SK-N-SH treated with all-trans-retinoic acid at 6 μM for 48 hours (cell line): Measurements from ENCODE around the gene ABHD2.
A peak's percentile ranks its signal among the peaks of the same experiment; 100 is the strongest.

Source experiments
- ATAC-seq: fragments of 200-7000 bp; cut with Tn5 transposase; 3 replicates; pipeline ENCODE4 v1.9.1; 2020; ENCODE audit warnings: mild to moderate bottlenecking, moderate library complexity
- ARNTL ChIP-seq: fragments of 450-650 bp; formaldehyde crosslinking; IDR thresholded peaks from 2 replicates; pipeline ENCODE4 v1.5.0; 2020; ENCODE audit warnings: low read depth, mild to moderate bottlenecking, moderate library complexity, borderline replicate concordance
- BACH2 ChIP-seq: fragments of 250-450 bp; sonication (Bioruptor Pico); IDR thresholded peaks from 2 replicates; pipeline ENCODE4 v1.9.0; 2021; ENCODE audit warnings: mild to moderate bottlenecking, borderline replicate concordance
- CSDC2 ChIP-seq: fragments of 250-450 bp; sonication (Bioruptor Pico); IDR thresholded peaks from 2 replicates; pipeline ENCODE4 v1.5.0; 2020; ENCODE audit warnings: mild to moderate bottlenecking, moderate library complexity
- ESRRG ChIP-seq: fragments of 250-450 bp; sonication (Bioruptor Pico); IDR thresholded peaks from 2 replicates; pipeline ENCODE4 v1.6.1; 2021; ENCODE audit warnings: mild to moderate bottlenecking
- GLIS3 ChIP-seq: fragments of 250-450 bp; sonication (Bioruptor Pico); IDR thresholded peaks from 2 replicates; pipeline ENCODE4 v1.5.0; 2020; ENCODE audit warnings: mild to moderate bottlenecking, moderate library complexity
- ISL1 ChIP-seq: fragments of 250-450 bp; sonication (Bioruptor Pico); IDR thresholded peaks from 2 replicates; pipeline ENCODE4 v2.1.2; 2022; ENCODE audit warnings: mild to moderate bottlenecking, moderate library complexity
- OSR1 ChIP-seq: fragments of 250-450 bp; sonication (Bioruptor Pico); IDR thresholded peaks from 2 replicates; pipeline ENCODE4 v1.8.0; 2022; ENCODE audit warnings: moderate library complexity, mild to moderate bottlenecking, inconsistent platforms
- PPARA ChIP-seq: fragments of 250-450 bp; sonication (Bioruptor Pico); IDR thresholded peaks from 2 replicates; pipeline ENCODE4 v1.5.0; 2020; ENCODE audit warnings: mild to moderate bottlenecking, borderline replicate concordance
- RARB ChIP-seq: fragments of 250-450 bp; sonication (Bioruptor Pico); IDR thresholded peaks from 2 replicates; pipeline ENCODE4 v1.8.0; 2021; ENCODE audit warnings: mild to moderate bottlenecking, moderate library complexity
- SNAI2 ChIP-seq: fragments of 250-450 bp; sonication (Bioruptor Pico); IDR thresholded peaks from 2 replicates; pipeline ENCODE4 v1.5.0; 2020; ENCODE audit warnings: mild to moderate bottlenecking, moderate library complexity
- TCF4 ChIP-seq: fragments of 250-450 bp; sonication (Bioruptor Pico); IDR thresholded peaks from 2 replicates; pipeline ENCODE4 v1.8.0; 2021; ENCODE audit warnings: mild to moderate bottlenecking, moderate library complexity, borderline replicate concordance
- TOX ChIP-seq: fragments of 250-450 bp; sonication (Bioruptor Pico); IDR thresholded peaks from 2 replicates; pipeline ENCODE4 v1.8.0; 2021; ENCODE audit warnings: mild to moderate bottlenecking, moderate library complexity, borderline replicate concordance
- ZC3H10 ChIP-seq: fragments of 250-450 bp; sonication (Bioruptor Pico); IDR thresholded peaks from 2 replicates; pipeline ENCODE4 v1.5.1; 2021; ENCODE audit warnings: mild to moderate bottlenecking, moderate library complexity
- ZFP3 ChIP-seq: fragments of 250-450 bp; sonication (Bioruptor Pico); IDR thresholded peaks from 2 replicates; pipeline ENCODE4 v1.5.0; 2020; ENCODE audit warnings: mild to moderate bottlenecking, moderate library complexity
- ZFP30 ChIP-seq: fragments of 450-650 bp; formaldehyde crosslinking; IDR thresholded peaks from 2 replicates; pipeline ENCODE4 v1.5.0; 2022; ENCODE audit warnings: mild to moderate bottlenecking, moderate library complexity
- ZNF565 ChIP-seq: fragments of 450-650 bp; formaldehyde crosslinking; conservative IDR thresholded peaks from 2 replicates; pipeline ENCODE4 v1.5.0; 2020; ENCODE audit warnings: low read depth, mild to moderate bottlenecking, moderate library complexity
- ZNF70 ChIP-seq: fragments of 450-650 bp; formaldehyde crosslinking; IDR thresholded peaks from 2 replicates; pipeline ENCODE4 v1.5.0; 2020; ENCODE audit warnings: mild to moderate bottlenecking, moderate library complexity
- ZNF8 ChIP-seq: fragments of 450-650 bp; formaldehyde crosslinking; IDR thresholded peaks from 2 replicates; pipeline ENCODE4 v1.5.0; 2020; ENCODE audit warnings: mild to moderate bottlenecking, moderate library complexity
- TF ChIP-seq, protein P1 (sequence below): fragments of 250-450 bp; sonication (Bioruptor Pico); IDR thresholded peaks from 2 replicates; pipeline ENCODE4 v1.5.0; 2020; ENCODE audit warnings: mild to moderate bottlenecking, moderate library complexity
- TF ChIP-seq, protein P2 (sequence below): fragments of 250-450 bp; sonication (Bioruptor Pico); IDR thresholded peaks from 2 replicates; pipeline ENCODE4 v1.8.0; 2021; ENCODE audit warnings: low read depth, mild to moderate bottlenecking, moderate library complexity, borderline replicate concordance
- TF ChIP-seq, protein P3 (sequence below): fragments of 250-450 bp; sonication (Bioruptor Pico); IDR thresholded peaks from 2 replicates; pipeline ENCODE4 v1.5.1; 2021; ENCODE audit warnings: mild to moderate bottlenecking, moderate library complexity
- TF ChIP-seq, protein P4 (sequence below): fragments of 250-450 bp; sonication (Bioruptor Pico); IDR thresholded peaks from 2 replicates; pipeline ENCODE4 v1.8.0; 2020; ENCODE audit warnings: mild to moderate bottlenecking, moderate library complexity, borderline replicate concordance

The ABHD2 gene

DNA sequence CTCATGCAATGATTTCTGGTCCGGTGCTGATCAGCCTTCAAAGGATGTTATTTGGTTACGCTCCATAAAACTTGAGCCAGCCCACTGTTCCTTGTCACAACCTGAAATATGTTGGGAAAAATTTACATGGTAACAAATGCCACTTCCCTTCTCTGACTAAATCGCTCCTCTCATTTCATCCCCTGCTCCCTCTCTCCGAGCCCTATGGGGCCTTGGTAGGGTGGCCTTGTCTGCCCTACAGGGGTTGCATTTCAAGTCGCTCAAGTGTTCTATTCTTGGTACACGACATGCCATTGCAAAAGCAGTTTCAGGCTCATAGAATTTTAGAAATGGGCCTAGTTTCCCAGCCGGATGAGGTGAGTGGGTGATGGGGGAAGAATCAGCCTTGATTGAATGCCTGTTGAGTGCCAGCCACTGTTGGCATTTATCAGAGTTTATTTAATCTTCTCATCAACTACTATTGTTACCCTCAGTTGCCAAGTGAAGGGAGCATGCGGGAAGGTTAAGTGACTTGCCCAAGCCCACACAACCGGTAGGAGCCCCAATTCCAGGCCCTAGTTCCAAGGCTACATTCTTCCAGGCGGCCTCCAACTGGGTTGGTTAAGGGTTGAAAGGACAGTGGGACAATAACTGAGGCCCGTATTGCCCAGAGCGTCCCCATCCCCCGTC, 961 bp upstream of the ABHD2 start:
- TF ChIP-seq ARNTL (CRISPR knock-in tag) (no peak), ZFP30 (CRISPR knock-in tag) (no peak), ZNF565 (CRISPR knock-in tag) (no peak), SNAI2 (CRISPR knock-in tag) (no peak), TCF4 (CRISPR knock-in tag) (no peak), ZNF70 (CRISPR knock-in tag) (no peak), TOX (no peak), BACH2 (CRISPR knock-in tag) (no peak), OSR1 (CRISPR knock-in tag) (no peak), ZFP3 (no peak)
- TF ChIP-seq, protein P1, sequence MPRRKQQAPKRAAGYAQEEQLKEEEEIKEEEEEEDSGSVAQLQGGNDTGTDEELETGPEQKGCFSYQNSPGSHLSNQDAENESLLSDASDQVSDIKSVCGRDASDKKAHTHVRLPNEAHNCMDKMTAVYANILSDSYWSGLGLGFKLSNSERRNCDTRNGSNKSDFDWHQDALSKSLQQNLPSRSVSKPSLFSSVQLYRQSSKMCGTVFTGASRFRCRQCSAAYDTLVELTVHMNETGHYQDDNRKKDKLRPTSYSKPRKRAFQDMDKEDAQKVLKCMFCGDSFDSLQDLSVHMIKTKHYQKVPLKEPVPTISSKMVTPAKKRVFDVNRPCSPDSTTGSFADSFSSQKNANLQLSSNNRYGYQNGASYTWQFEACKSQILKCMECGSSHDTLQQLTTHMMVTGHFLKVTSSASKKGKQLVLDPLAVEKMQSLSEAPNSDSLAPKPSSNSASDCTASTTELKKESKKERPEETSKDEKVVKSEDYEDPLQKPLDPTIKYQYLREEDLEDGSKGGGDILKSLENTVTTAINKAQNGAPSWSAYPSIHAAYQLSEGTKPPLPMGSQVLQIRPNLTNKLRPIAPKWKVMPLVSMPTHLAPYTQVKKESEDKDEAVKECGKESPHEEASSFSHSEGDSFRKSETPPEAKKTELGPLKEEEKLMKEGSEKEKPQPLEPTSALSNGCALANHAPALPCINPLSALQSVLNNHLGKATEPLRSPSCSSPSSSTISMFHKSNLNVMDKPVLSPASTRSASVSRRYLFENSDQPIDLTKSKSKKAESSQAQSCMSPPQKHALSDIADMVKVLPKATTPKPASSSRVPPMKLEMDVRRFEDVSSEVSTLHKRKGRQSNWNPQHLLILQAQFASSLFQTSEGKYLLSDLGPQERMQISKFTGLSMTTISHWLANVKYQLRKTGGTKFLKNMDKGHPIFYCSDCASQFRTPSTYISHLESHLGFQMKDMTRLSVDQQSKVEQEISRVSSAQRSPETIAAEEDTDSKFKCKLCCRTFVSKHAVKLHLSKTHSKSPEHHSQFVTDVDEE = no peak
- TF ChIP-seq, protein P2, sequence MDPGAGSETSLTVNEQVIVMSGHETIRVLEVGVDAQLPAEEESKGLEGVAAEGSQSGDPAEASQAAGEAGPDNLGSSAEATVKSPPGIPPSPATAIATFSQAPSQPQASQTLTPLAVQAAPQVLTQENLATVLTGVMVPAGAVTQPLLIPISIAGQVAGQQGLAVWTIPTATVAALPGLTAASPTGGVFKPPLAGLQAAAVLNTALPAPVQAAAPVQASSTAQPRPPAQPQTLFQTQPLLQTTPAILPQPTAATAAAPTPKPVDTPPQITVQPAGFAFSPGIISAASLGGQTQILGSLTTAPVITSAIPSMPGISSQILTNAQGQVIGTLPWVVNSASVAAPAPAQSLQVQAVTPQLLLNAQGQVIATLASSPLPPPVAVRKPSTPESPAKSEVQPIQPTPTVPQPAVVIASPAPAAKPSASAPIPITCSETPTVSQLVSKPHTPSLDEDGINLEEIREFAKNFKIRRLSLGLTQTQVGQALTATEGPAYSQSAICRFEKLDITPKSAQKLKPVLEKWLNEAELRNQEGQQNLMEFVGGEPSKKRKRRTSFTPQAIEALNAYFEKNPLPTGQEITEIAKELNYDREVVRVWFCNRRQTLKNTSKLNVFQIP (CRISPR knock-in tag) = no peak
- TF ChIP-seq, protein P3, sequence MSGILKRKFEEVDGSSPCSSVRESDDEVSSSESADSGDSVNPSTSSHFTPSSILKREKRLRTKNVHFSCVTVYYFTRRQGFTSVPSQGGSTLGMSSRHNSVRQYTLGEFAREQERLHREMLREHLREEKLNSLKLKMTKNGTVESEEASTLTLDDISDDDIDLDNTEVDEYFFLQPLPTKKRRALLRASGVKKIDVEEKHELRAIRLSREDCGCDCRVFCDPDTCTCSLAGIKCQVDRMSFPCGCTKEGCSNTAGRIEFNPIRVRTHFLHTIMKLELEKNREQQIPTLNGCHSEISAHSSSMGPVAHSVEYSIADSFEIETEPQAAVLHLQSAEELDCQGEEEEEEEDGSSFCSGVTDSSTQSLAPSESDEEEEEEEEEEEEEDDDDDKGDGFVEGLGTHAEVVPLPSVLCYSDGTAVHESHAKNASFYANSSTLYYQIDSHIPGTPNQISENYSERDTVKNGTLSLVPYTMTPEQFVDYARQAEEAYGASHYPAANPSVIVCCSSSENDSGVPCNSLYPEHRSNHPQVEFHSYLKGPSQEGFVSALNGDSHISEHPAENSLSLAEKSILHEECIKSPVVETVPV (CRISPR knock-in tag) = no peak
- no peak for ATAC-seq

DNA sequence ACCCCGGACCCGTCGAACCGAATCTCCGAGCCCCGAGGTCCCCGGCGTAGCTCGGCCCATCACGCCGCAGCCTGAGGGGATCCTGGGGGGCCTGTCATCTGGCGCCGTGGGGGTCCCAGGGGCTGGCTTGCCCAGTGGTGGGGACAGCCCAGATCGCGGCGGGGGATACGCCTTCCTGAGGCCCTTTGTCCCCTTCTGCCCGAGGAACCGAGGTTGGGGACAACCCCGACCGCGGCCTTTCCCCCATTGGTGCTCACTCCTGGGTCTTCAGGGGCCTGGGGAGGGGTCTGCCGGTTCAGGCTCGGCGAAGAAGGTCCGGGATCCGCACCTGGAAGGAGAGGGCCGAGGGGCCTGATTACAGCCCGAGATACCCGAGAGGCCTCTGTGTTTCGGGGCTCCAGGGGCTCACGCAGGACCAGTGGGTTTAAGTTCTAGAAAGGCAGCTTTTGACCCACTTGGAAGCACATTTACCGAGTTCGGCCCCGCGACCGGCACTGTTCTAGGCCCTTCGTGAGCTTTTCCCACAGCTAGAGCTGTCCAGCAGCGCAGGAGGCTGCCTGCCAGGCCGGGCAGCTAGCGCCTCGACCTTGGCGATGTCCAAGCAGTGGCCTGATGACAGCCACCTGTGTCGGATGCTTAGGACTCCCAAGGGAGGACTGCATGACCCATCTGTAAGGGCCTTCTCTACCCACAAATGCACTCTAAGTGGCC, 504 bp downstream of the ABHD2 start:
- no peak; the same call in 2 of the 3 replicates for ATAC-seq
- TF ChIP-seq ZFP3 = peak; percentile 13; the same call in 1 of the 2 replicates
- no peak for TF ChIP-seq ZFP30 (CRISPR knock-in tag)
- TF ChIP-seq ESRRG (CRISPR knock-in tag) = no peak
- TF ChIP-seq TOX = no peak
- TF ChIP-seq TCF4 (CRISPR knock-in tag) = no peak

DNA sequence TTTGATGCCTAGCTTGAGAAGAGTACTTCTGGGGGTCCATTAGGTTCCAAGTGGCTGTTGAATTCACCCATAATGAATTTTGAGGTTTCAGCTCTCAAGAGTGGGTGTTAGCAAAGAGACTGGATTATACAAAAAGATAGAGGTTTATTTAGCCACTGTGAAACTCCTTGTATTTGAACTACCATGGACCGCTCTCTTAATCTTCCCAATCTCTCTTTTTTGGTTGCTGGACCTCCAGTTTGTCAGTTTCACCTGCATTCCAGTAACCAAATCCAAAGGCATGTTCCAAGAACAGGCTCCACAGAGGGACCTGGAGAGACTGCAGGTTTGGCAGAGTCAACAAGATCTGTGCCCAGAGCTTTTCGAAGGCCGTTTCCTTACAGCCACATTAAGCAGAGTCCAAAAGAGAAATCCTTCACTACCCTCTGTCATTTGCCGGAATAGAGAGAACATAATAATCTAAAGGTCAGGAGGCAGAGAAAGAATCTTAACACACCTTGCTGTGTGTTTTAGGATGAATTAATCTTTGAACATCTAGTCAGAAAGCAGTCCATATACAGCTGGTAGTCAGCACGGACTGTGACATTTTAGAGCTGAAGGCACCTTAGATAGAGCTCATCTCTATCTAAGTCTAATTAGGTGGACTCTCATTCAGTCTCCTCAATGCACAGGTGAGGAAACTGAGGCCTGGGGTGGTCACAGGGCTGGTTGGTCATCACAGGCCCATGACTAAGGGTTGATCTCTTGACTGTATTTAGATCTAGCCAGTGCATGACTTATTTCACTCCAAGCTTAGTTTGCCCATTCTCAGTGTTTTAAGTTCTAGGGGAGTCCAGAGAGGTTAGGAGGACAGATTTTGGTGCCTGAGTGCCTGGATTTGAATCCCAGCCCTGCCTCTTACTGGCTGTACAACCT, 1.3 kb downstream of the ABHD2 start:
- ATAC-seq = no peak
- TF ChIP-seq TOX = no peak
- TF ChIP-seq TCF4 (CRISPR knock-in tag) = no peak
- no peak for TF ChIP-seq ZNF70 (CRISPR knock-in tag)
- TF ChIP-seq GLIS3 (CRISPR knock-in tag) = no peak
- TF ChIP-seq, protein P2 (CRISPR knock-in tag) = no peak
- no peak for TF ChIP-seq OSR1 (CRISPR knock-in tag)
- no peak for TF ChIP-seq ARNTL (CRISPR knock-in tag)
- TF ChIP-seq ZC3H10 (CRISPR knock-in tag) = no peak
- no peak for TF ChIP-seq ZFP3
- no peak for TF ChIP-seq BACH2 (CRISPR knock-in tag)
- no peak for TF ChIP-seq CSDC2
- no peak for TF ChIP-seq ISL1
- no peak for TF ChIP-seq ZNF8 (CRISPR knock-in tag)
- TF ChIP-seq RARB (CRISPR knock-in tag) = no peak
- no peak for TF ChIP-seq ZNF565 (CRISPR knock-in tag)
- TF ChIP-seq, protein P3 (CRISPR knock-in tag) = no peak
- TF ChIP-seq, protein P4, sequence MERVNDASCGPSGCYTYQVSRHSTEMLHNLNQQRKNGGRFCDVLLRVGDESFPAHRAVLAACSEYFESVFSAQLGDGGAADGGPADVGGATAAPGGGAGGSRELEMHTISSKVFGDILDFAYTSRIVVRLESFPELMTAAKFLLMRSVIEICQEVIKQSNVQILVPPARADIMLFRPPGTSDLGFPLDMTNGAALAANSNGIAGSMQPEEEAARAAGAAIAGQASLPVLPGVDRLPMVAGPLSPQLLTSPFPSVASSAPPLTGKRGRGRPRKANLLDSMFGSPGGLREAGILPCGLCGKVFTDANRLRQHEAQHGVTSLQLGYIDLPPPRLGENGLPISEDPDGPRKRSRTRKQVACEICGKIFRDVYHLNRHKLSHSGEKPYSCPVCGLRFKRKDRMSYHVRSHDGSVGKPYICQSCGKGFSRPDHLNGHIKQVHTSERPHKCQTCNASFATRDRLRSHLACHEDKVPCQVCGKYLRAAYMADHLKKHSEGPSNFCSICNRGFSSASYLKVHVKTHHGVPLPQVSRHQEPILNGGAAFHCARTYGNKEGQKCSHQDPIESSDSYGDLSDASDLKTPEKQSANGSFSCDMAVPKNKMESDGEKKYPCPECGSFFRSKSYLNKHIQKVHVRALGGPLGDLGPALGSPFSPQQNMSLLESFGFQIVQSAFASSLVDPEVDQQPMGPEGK = no peak
- no peak for TF ChIP-seq PPARA
